OCI-LY3 (cell line): ENCODE data around the gene B3GLCT.

Source experiments
- H2AFZ ChIP-seq: fragments of 200-600, 300-600 bp; shearing (Covaris generic); 2 replicates; pipeline ENCODE4 v1.6.0; 2014; ENCODE audit warnings: antibody characterized with exemption, low read depth, low read length
- H3K27ac ChIP-seq: fragments of 200-600, 300-600 bp; sonication (generic); 2 replicates; pipeline ENCODE4 v1.5.1; 2014; ENCODE audit warnings: mild to moderate bottlenecking, low read length, moderate library complexity, mixed read lengths
- H3K27me3 ChIP-seq: fragments of 200-600, 300-600 bp; sonication (generic); 2 replicates; pipeline ENCODE4 v1.6.1; 2014; ENCODE audit warnings: low read depth, low read length, mixed read lengths
- H3K36me3 ChIP-seq: fragments of 200-600, 300-600 bp; sonication (generic); replicated peaks from 2 replicates; pipeline ENCODE3; 2014; ENCODE audit warnings: low read depth, low read length, mixed read lengths
- H3K4me1 ChIP-seq: fragments of 300-600, 200-600 bp; sonication (generic); 2 replicates; pipeline ENCODE4 v1.6.1; 2014; ENCODE audit warnings: low read length, mixed read lengths
- H3K4me2 ChIP-seq: fragments of 200-600, 300-600 bp; sonication (generic); 2 replicates; pipeline ENCODE4 v1.6.1; 2014; ENCODE audit warnings: low read length, mixed read lengths
- H3K4me3 ChIP-seq: fragments of 300-600, 200-600 bp; sonication (generic); 2 replicates; pipeline ENCODE4 v1.5.1; 2014; ENCODE audit warnings: antibody characterized with exemption, mild to moderate bottlenecking, low read length, moderate library complexity
- H3K79me2 ChIP-seq: fragments of 300-600, 200-600 bp; shearing (Covaris generic); 2 replicates; pipeline ENCODE4 v1.6.1; 2014; ENCODE audit warnings: mild to moderate bottlenecking, low read length, mixed read lengths
- H3K9ac ChIP-seq: fragments of 300-600, 200-600 bp; shearing (Covaris generic); 2 replicates; pipeline ENCODE4 v1.6.0; 2014; ENCODE audit warnings: mild to moderate bottlenecking, low read length, moderate library complexity
- H3K9me3 ChIP-seq: fragments of 200-600, 300-600 bp; shearing (Covaris generic); 2 replicates; pipeline ENCODE4 v1.6.1; 2014; ENCODE audit warnings: low read length, mixed read lengths; ENCODE audit not compliant: insufficient read depth
- H4K20me1 ChIP-seq: fragments of 200-600, 300-600 bp; sonication (generic); 2 replicates; pipeline ENCODE4 v1.6.1; 2016; ENCODE audit warnings: low read length, mixed read lengths; ENCODE audit not compliant: insufficient read depth
- CTCF ChIP-seq: fragments of 200-600, 300-600 bp; sonication (generic); IDR thresholded peaks from 2 replicates; pipeline ENCODE4 v1.5.1; 2014; ENCODE audit warnings: antibody characterized with exemption, low read length, low read depth
- EZH2phosphoT487 ChIP-seq: fragments of 200-600 bp; shearing (Covaris generic); IDR thresholded peaks from 2 replicates; pipeline ENCODE4 v1.6.1; 2018; ENCODE audit warnings: antibody characterized with exemption, mixed run types, low read depth

Gene B3GLCT

GRCh38 chr13:31221057-31221456 lies 21.3 kb downstream of the B3GLCT start:
- no peak overlapping the region for H3K27ac ChIP-seq
- H3K4me1 ChIP-seq, result peaks cover 24% of the 10 kb centered on the region
- H4K20me1 ChIP-seq, result no peaks in the 10 kb centered on the region
- H3K4me3 ChIP-seq, result no peak overlapping the region
- H3K79me2 ChIP-seq, result no peaks in the 10 kb centered on the region
- H2AFZ ChIP-seq, result no peak overlapping the region
- TF ChIP-seq CTCF (no peak), EZH2phosphoT487 (no peak)
- no peaks in the 10 kb centered on the region for H3K9me3 ChIP-seq
- H3K27me3 ChIP-seq, result no peaks in the 10 kb centered on the region
- H3K9ac ChIP-seq, result no peak overlapping the region
- no peaks in the 10 kb centered on the region for H3K36me3 ChIP-seq
- H3K4me2 ChIP-seq, result no peak overlapping the region

GRCh38 chr13:31223215-31223614 lies 23.4 kb downstream of the B3GLCT start:
- H3K4me2 ChIP-seq, result no peak overlapping the region
- H3K27ac ChIP-seq, result no peak overlapping the region
- H4K20me1 ChIP-seq, result no peaks in the 10 kb centered on the region
- TF ChIP-seq CTCF (no peak), EZH2phosphoT487 (no peak)
- no peaks in the 10 kb centered on the region for H3K9me3 ChIP-seq
- no peak overlapping the region for H3K4me3 ChIP-seq
- H3K9ac ChIP-seq, result no peak overlapping the region
- H3K27me3 ChIP-seq, result no peaks in the 10 kb centered on the region
- no peaks in the 10 kb centered on the region for H3K36me3 ChIP-seq
- no peak overlapping the region for H2AFZ ChIP-seq
- no peaks in the 10 kb centered on the region for H3K79me2 ChIP-seq
- H3K4me1 ChIP-seq, result peaks cover 24% of the 10 kb centered on the region

GRCh38 chr13:31223640-31224039 lies 23.9 kb downstream of the B3GLCT start:
- no peak overlapping the region for H2AFZ ChIP-seq
- H3K9me3 ChIP-seq, result no peaks in the 10 kb centered on the region
- H3K4me2 ChIP-seq, result peak overlapping the region; percentile 45
- H3K4me1 ChIP-seq, result peaks cover 24% of the 10 kb centered on the region
- no peaks in the 10 kb centered on the region for H3K79me2 ChIP-seq
- TF ChIP-seq EZH2phosphoT487, result no peak
- no peak for TF ChIP-seq CTCF
- no peaks in the 10 kb centered on the region for H3K36me3 ChIP-seq
- H3K27me3 ChIP-seq, result no peaks in the 10 kb centered on the region
- H3K4me3 ChIP-seq, result no peak overlapping the region
- H3K9ac ChIP-seq, result no peak overlapping the region
- H3K27ac ChIP-seq, result no peak overlapping the region
- H4K20me1 ChIP-seq, result no peaks in the 10 kb centered on the region

- H2AFZ ChIP-seq, result 0 out of 2 replicates have a peak overlapping the region, but pooled peaks have one; percentile 1
- H3K4me3 ChIP-seq, result peak overlapping the region; percentile 15; the same call in 1 of the 2 replicates
- H3K4me2 ChIP-seq, result peak overlapping the region; percentile 45
- no peaks in the 10 kb centered on the region for H3K79me2 ChIP-seq
- TF ChIP-seq CTCF (no peak), EZH2phosphoT487 (no peak)
- peaks cover 18% of the 10 kb centered on the region for H3K4me1 ChIP-seq
- no peaks in the 10 kb centered on the region for H4K20me1 ChIP-seq
- no peaks in the 10 kb centered on the region for H3K36me3 ChIP-seq
- H3K9me3 ChIP-seq, result no peaks in the 10 kb centered on the region
- no peak overlapping the region for H3K9ac ChIP-seq
- no peaks in the 10 kb centered on the region for H3K27me3 ChIP-seq
- H3K27ac ChIP-seq, result no peak overlapping the region
Observed at GRCh38 chr13:31224174-31224669, 24.4 kb downstream of the B3GLCT start.
